GM11168 (cell line): Measurements from ENCODE around the gene KLHL25.

Experiments
- in situ Hi-C: fragments of 300-500 bp; cut with MboI; formaldehyde crosslinking; loops from one replicate; pipeline ENCODE4 v1.12.0; 2022; ENCODE audit warnings: low sequenced_read_pairs; ENCODE audit not compliant: unreplicated experiment

The KLHL25 gene

GRCh38 chr15:85723960-85724945, 70.5 kb downstream of the KLHL25 start:
- in situ Hi-C loops = no loop called here

DNA sequence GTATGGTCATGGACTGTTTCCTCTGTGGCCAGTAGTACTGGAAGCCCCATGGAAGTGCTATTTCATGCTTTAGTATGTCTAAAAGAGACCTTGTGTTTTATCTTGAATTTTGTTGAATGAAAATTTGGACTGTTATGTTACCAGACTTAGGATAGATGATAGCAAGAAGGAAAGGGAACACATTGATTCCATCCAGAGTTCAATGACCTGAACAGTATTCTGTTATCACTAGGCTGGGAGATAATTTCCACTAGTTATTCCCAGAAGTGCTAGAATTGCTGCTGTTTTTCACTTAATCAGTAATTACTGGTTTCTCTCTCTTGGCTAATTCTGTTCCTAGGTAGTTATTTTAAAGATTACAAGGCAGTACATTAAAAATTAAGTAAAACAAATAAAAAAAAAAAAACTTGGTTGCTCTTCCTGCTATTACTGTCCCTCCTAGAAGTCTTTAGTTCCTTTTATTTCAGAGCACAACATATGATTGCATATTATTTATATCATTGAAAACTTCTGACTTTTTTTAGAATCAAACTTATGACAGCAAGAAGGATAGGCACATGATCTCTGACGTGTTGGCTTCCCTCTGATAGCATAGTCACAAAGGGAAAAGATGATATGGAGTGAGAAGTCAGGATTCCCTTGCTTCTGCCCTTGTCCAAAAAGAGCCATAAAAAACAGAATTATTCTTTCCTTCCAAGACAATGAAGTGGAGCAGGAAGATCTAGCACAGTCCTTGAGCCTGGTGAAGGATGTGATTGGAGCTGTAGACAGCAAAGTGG, 72.2 kb downstream of the KLHL25 start:
- in situ Hi-C loops = no loop called here

DNA sequence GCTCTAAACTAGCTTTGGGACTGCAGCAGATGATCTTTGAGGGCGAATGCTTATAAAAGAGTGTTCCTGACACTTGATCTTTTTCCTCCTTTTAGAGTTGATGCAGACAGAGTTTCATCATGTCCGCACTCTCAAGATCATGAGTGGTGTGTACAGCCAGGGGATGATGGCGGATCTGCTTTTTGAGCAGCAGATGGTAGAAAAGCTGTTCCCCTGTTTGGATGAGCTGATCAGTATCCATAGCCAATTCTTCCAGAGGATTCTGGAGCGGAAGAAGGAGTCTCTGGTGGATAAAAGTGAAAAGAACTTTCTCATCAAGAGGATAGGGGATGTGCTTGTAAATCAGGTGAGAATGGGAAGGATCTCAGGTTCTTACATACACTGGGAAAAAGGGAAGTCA, 75.7 kb downstream of the KLHL25 start:
- in situ Hi-C loops = no loop called here

DNA sequence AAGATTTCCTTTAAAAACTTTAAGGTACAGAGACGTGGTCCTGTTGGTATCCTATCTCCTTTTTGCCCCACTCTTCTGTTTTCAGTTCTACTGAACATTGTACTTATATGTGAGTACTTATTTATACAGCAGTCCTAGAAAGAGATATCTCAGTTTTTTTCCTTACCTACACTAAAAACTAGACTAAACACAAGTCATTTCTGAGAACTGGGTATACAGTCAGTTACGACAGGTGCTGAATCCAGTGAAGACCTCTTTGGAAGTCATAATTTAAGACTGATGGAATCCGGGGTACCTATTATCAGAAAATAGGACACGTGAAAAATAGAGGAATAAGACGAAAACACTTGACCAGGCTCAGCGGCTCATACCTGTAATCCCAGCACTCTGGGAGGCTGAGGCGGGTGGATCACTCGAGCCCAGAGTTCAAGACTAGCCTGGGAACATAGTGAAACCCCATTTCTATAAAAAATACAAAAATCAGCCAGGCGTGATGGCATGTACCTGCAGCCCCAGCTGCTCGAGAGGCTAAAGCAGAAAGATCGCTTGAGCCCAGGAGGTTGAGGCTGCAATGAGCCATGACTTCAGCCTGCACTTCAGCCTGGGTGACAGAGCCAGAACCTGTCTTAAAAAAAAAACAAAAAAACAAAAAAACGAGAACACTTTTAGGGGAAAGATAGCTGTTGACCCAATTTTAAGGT, 76.3 kb downstream of the KLHL25 start:
- in situ Hi-C loops = no loop called here

- in situ Hi-C loops = no loop called here
These were observed 77.5 kb downstream of the KLHL25 start for GRCh38 chr15:85717212-85717611.

DNA sequence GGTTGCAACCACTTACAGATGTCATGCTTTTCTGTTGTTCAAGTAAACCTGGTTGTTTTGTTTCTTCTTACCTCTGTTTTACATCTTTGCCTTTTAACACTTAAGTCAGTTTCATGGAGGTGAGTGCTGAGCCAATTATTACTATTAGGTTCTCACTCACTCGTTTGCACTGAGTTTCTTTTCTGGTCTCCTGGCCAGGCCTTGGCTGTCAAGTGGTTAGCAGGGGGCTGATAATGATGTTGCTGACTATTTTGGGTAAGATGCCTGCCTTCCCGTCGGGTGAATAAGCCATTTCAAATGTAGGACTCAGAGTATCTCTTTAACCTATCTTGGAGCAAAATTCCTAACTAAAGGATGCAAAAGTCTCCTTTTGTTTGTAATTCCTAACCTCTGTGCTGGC, 78.5 kb downstream of the KLHL25 start:
- in situ Hi-C loops = no loop called here

DNA sequence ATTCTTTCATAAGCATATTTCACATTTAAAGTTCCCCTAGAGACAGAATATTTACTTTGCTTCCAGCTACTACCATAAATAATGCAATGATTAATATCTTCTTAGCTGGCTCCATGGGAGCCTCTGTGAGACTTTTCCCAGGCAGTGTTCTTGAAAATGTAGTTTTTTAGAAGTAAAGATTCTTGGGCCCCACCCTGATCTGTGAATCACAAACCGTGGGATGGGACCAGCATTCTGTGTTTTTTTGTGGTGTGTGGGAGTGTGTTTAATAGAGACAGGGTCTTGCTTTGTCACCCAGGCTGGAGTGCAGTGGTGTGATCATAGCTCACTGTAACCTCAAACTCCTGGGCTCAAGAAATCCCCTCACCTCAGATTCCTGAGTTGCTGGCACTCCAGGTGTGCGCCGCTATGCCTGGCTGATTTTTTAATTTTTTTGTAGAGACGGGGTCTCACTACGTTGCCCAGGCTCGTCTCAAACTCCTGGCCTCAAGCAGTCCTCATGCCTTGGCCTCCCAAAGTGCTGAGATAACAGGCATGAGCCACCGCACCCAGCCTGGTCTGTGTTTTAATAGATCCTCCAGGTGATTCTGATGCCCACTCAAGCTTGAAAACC, 83.0 kb downstream of the KLHL25 start:
- in situ Hi-C loops = no loop called here

DNA sequence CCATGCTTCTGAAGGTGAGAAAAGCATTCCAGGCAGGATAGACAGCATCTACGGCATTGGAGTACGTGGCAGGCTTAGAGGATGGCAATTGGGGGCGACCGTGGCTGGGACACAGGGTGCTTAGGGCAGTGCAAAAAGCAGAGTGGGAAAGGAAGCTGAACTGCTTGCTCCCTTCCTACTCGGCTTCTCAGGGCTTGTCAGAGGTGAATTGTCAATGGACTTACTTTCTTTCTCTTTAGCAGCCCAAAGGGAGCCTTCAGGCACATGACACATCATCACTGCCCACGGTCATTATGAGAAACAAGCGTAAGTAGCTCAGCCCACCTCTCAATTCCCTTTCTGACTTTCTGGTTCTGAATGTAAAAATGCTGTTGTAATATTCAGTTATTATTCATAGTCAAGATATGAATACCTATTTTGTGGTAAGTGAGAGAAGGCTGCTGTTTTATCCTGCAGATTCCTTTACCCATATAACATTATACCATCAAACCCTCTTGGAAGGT, 84.3 kb downstream of the KLHL25 start:
- in situ Hi-C loops = no loop called here
